Stimulated activated CD4-positive, alpha-beta T cell treated with anti-CD3 and anti-CD28 coated beads, Interleukin-2, amount 100 ng/mL, for 24 hours (primary cell): ENCODE data around the gene OSBPL10.
"Not testable (repeated sequence)": the region's sequence is repeated elsewhere in the genome, so short reads cannot be mapped to it uniquely, and the experiment has no call there.

ENCODE experiments used
- DNase-seq, 2 donors: peaks; one replicate each; pipeline ENCODE4 v3.0.0-alpha.2; 2020

The OSBPL10 gene

GRCh38 chr3:31690771-31691170 is 290.3 kb downstream of the OSBPL10 start:
- DNase-seq, result no peak

- DNase-seq, result not testable (repeated sequence)
Observed at GRCh38 chr3:31689523-31689922, 291.5 kb downstream of the OSBPL10 start.

- no peak for DNase-seq
Observed at GRCh38 chr3:31688984-31689383, 292.1 kb downstream of the OSBPL10 start.

DNA sequence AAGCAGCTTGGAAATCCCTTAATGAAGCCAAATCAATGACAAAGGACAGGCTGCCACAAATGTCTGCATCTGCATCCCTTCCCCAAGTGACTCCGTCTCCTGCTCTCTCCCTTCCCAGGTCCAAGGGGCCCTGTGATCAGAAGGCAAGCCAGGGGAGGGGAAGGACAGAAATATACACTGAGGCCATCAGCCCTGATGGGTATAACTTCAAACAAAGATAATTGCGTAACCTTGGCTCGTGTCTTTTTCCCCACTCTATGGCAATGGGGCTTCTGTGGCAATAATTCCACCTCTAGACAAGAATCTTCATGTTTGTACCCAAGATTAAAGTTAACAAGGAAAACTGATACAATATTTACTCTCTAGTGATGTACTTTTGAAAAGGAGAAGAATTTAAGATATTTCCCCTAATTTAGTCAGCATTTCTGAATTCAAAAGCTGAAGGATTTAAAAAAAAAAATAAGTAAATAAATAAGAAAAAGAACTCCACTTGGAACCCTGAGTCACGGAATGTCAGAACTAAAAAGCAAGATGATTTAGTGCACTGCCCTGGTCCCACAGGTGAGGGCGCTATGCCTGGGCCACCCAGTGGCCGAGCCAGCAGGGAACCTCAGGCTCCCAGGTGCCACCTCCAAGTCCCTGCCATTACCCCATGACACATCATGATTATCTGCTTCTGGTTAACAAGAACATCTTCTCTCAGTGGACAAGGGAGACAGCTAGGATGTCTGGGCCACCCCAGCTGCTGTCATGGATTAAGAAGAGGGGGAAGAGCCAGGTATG is 293.9 kb downstream of the OSBPL10 start:
- no peak for DNase-seq

DNA sequence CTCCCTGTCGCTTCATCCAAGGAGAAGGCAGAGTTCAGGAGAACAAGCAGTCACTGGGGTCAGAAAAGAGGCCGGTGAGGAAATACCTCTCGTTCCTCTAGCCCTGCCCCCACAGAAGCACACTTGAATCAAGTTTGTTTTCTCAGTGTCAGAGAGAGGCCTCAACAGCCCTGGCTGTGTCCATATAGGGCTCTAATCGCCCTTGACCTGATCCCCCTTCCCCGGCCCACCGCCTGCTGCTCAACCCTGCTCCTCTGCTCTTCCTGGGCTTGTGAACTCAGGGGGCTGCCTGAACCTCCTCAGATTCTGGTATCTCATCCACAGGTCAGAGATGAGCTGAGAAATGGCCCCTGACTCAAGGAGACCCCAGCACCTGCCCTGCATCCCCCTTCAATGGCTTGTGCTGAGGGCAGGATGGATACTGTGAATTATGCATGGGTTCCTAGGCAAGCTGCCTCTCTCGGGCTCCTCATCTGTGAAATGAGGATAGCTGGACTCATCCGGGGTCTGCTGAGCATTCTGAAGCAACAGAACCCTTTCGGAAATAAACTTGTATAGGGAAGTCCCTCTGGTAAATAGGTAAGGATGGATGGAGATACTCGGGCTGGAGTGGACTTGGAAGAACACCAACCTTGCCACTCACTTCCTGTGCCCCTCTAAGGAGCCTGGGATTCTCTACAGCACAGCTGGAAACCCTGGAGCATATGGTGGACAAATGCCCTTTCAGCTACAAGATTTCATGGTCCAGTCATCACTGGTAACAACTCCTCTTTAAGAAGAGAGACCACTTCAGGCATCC is 300.8 kb downstream of the OSBPL10 start:
- no peak for DNase-seq

- no peak for DNase-seq
Observed at GRCh38 chr3:31676556-31676955, 304.5 kb downstream of the OSBPL10 start.

DNA sequence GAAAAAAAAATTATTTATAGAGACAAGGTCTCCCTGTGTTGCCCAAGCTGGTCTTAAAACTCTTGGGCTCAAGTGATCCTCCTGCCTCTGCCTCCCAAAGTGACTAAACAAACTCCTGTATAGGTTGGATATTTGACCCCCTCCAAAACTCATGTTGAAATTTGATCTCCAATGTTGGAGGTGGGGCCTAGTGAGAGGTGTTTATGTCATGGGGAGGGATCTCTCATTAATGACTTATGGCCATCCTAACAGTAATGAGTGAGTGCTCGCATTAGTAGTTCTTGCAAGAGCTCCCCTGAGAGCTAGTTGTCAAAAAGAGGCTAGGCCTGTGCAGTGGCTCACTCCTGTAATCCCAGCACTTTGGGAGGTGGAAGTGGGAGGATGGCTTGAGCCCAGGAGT is 307.1 kb downstream of the OSBPL10 start:
- no peak for DNase-seq

DNA sequence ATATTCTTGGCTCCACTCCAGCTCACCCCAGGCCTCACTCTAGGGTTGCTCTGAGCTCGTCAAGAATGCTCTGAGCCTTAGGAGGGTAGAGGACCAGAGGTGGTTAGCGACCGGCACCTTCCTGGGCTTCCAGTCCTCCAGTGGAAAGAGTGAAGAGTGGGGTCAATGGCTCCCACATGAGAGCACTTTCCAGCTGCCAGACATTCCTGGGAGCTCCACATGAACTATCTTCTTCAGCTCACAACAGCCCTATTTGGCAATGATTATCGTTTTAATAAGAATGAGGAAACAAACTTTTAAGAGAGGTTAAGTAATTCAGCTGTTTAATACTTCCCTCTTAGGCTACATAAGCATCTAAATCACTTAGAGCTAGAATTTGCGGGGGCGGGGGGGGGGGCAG is 309.1 kb downstream of the OSBPL10 start:
- DNase-seq, result no peak

GRCh38 chr3:31671451-31671850 is 309.6 kb downstream of the OSBPL10 start:
- DNase-seq, result no peak

- DNase-seq, result no peak
Observed at GRCh38 chr3:31670722-31671121, 310.3 kb downstream of the OSBPL10 start.

DNA sequence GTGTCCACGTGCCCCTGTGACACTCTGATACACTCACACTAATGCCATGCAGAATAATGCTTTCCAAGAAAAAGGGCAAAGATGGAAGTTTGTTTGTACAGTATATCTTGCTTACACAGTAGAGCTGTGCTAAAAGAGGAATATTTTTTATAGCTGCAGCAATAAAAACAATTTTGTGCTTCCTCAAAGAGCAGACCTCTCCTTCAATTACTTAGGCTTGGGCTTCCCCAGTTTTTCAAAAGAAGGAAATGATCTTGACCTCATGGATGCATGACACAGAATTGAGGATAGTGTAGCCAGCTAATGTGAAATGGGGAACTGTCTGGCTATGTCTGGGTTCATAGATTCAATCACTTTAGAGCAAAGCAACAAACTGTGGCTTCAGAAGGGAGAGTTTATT is 310.9 kb downstream of the OSBPL10 start:
- DNase-seq, result no peak

- DNase-seq, result no peak
Observed at GRCh38 chr3:31668242-31668641, 312.8 kb downstream of the OSBPL10 start.

DNA sequence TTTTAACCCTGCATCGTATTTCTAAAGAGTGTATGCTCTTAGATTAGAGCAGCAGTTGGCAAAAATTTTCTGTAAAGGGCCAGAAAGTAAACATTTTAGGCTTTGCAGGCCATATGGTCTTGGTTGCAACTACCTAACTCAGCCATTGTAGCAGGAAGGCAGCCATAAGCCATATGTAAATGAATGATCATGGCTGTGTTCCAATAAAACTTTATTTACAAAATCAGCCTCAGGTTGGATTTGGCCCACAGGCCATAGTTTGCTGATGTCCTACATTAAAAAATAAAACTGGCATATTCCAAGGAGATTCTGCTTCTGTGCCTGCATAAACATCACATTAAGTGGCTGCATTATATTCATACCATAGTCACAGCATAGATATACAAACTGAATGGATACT is 313.5 kb downstream of the OSBPL10 start:
- no peak for DNase-seq

- DNase-seq, result no peak
Observed at GRCh38 chr3:31664031-31664430, 317.0 kb downstream of the OSBPL10 start.

GRCh38 chr3:31661993-31662670 is 318.9 kb downstream of the OSBPL10 start:
- no peak for DNase-seq

- no peak for DNase-seq
Observed at GRCh38 chr3:31661286-31661685, 319.8 kb downstream of the OSBPL10 start.

GRCh38 chr3:31659246-31659645 is 321.8 kb downstream of the OSBPL10 start:
- no peak for DNase-seq

DNA sequence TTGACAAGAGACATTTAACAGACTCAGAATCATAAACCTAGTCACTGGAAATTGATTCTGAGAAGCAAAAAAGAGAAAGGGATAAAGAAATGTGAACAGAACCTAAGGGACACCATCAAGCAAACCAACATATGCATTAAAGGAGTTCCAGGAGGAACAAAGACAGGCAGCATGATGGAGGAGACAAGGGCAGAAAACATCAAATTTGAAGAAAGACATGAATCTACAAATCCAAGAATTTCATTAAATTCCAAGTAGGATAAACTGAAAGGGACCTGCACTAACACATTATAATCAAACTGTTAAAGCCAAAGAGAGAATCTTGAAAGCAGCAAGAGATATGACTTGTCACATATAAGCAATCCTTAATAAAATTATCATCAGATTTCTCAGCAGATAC is 326.1 kb downstream of the OSBPL10 start:
- no peak for DNase-seq

GRCh38 chr3:31653464-31653863 is 327.6 kb downstream of the OSBPL10 start:
- no peak for DNase-seq

DNA sequence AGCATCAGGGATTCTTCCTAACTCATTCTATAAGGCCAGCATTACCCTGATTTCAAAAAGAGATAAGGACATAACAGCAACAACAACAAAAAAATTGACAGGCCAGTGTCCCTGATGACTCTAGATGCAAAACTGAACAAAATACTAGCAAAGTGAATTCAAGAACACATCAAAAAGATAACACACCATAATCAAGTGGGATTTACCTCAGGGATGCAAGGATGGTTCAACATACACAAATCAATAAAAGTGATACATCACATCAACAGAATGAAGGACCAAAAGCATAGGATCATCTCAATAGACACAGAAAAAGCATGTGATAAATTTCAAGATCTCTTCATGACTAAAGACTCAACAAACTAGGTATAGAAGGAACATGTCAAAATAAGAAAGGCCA is 328.8 kb downstream of the OSBPL10 start:
- DNase-seq, result no peak

GRCh38 chr3:31648286-31648968 is 332.6 kb downstream of the OSBPL10 start:
- DNase-seq, result no peak

DNA sequence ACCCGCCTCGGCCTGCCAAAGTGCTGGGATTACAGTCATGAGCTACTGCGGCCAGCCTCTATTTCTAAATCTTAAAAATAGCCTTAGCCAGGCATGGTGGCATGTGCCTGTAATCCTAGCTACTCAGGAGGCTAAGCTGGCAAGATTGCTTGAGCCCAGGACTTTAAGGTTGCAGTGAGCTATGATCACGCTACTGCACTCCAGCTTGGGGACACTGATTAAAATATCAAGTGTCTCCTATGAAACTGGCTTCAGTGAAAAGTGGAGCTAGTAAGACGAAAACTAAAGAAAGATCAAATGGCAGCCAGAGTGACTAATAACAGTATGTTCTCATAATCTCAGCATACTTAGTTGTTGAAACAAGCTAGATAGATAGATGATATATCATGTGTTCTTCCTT is 335.8 kb downstream of the OSBPL10 start:
- no peak for DNase-seq

GRCh38 chr3:31639828-31640227 is 341.2 kb downstream of the OSBPL10 start:
- no peak for DNase-seq
